GM19395 (cell line): Measurements from ENCODE around the gene KNDC1.

Source experiments
- ATAC-seq: cut with Tn5 transposase; IDR thresholded peaks from one replicate; pipeline ENCODE4 v1.9.1; 2021; ENCODE audit warnings: mild to moderate bottlenecking, moderate library complexity; ENCODE audit not compliant: unreplicated experiment

KNDC1 gene

DNA sequence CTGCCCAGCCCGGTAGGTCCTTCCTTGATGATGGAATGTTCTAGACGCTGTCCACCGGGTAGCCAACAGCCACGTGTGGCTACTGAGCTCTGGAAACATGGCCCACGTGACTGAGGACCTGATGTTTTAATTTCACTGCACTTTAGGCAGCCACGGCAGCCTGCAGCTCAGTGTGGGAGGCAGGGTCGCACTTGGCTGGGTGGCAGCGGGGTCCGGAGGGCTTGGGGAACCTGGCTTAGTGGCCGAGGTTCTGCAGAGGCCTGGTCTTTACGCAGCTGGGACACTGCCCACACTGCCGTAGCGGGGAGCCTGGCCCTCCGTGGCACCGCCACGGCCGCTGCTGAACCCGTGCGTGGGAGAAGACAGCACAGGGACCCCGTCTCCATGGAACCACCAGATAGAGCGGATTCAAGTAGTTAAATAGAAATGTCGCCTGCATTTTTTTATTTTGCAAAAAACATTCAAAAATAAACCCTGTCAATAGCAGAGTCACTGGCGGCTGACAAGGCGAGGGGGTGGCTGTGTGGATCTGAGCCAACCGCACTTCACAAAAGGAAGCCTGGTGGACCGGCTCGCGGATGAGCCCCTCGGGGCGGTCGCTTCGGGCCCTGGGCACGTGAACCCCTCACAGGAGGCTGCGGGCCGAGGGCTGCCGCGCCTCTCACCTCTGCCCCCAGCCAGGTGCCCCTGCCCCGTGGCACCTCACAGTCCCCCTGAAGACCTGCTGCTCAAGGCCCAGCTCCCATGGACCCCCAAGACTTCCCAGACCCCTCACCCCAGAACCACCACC, 44.4 kb downstream of the KNDC1 start:
- ATAC-seq, result no peak

GRCh38 chr10:133205146-133205545, 45.1 kb downstream of the KNDC1 start:
- no peak for ATAC-seq

- ATAC-seq, result no peak
Observed at GRCh38 chr10:133206356-133207040, 46.5 kb downstream of the KNDC1 start.

GRCh38 chr10:133207041-133207600, 47.1 kb downstream of the KNDC1 start:
- no peak for ATAC-seq

- ATAC-seq, result no peak
Observed at GRCh38 chr10:133207627-133208026, 47.6 kb downstream of the KNDC1 start.

DNA sequence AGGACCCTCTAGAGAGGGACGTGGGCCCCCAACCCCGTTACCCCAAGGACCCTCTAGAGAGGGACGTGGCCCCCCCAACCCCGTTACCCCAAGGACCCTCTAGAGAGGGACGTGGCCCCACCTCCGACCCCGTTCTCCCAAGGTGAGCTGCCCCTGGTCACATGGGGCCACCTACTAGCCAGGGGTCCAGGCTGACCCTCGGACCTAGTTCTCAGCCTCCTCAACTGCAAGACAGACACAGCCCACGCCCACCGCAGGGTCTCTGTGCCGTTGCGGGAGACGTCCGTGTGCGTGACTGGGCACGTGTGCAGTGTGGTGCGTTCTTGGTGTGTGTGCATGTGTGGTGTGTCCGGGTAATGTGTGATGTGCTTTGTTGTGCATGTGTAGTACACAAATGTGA, 48.4 kb downstream of the KNDC1 start:
- no peak for ATAC-seq

GRCh38 chr10:133209117-133209516, 49.1 kb downstream of the KNDC1 start:
- no peak for ATAC-seq

DNA sequence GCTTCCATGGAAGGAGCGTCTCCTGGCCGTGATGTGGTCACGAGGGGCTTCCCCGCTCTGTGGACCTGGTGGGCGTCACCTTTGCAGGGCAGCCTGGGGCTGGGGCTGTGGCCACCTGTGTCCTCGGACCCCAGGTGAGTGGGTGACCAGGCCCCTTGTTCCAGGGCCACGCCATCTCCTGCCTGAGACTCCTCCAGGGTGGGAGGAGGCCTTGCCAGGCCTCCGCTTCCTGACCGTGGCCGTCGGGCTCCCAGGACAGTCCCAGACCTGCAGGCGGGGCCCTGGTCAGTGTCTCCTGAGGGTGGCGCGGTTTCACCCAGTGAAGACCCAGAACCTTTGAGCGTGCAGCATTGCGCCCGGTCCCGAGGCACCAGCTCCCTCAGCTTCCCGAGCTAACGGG, 49.6 kb downstream of the KNDC1 start:
- no peak for ATAC-seq

- ATAC-seq, result no peak
Observed at GRCh38 chr10:133210398-133211140, 50.5 kb downstream of the KNDC1 start.

GRCh38 chr10:133211141-133211830, 51.3 kb downstream of the KNDC1 start:
- no peak for ATAC-seq

DNA sequence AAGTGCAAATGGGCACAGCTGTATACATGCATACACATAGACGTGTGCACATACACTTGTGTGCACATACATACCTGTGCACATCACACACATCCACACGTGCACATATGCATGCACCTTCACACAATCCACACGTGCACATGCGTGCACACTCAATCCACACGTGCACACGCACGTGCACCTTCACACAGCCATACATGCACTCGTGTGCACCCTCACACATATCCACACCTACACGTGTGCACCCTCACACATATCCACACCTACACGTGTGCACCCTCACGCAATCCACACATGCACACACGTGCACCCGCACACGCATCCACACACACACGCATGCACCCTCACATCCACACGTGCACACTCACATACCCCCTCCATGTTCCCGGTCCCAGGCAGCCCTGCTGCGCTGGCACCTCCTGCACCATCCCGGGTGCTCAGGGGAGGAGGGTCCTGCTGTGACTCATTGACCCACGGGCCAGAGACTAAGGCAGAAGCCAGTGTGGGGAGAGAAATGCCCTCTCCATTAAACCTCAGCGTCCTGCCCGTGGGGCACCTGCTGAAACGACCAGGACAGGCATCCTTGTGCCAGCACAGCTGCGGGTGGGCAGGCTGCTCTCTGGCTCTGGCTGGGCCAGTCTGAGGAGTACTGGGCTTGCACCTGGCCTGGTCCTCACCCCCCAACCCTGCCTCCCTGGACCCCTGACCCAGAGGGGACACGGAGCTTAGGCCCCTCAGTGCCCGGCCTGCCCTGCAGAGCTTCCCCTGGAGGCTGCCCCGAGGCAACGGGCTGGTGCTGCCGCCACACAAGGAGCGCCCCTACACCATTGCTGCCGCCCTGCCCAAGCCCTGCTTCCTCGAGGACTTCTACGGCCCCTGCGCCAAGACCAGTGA, 52.2 kb downstream of the KNDC1 start:
- ATAC-seq, result no peak

- ATAC-seq, result no peak
Observed at GRCh38 chr10:133212853-133213494, 53.0 kb downstream of the KNDC1 start.

DNA sequence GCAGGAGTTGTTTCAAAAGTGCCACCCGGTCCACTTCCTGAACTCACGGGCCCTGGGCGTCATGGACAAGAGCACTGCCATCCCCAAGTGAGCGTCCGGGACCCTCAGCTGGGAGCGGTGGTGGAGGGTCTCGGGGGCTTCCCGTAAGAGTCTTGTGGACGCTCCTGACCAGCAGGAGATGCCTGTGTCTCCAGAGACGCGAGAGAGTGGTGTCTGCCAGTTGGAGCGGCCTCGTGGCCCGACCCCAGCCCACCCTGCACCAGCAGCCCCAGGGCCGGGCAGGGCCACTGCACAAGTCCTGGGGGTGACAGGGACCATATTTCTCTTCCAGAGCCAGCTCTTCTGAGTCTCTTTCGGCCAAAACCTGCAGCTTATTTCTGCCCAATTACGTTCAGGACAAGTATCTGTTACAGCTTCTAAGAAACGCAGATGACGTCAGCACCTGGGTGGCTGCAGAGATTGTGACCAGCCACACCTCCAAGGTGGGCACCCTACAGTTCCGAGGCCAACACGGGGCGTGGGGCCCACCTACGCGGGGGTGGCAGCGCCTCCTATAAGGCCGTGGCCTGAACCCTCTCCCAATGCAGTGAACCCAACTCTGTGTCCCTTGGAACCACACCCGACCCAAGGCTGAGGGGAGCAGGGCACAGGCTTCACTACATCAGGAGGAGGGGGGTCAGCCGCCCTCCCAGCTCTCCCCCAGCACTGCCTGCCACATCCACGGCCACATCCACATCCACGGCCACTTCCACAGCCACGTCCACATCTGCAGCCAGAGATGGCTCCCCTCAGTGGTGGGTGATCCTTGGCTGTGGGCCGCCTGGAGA, 53.8 kb downstream of the KNDC1 start:
- ATAC-seq, result no peak

DNA sequence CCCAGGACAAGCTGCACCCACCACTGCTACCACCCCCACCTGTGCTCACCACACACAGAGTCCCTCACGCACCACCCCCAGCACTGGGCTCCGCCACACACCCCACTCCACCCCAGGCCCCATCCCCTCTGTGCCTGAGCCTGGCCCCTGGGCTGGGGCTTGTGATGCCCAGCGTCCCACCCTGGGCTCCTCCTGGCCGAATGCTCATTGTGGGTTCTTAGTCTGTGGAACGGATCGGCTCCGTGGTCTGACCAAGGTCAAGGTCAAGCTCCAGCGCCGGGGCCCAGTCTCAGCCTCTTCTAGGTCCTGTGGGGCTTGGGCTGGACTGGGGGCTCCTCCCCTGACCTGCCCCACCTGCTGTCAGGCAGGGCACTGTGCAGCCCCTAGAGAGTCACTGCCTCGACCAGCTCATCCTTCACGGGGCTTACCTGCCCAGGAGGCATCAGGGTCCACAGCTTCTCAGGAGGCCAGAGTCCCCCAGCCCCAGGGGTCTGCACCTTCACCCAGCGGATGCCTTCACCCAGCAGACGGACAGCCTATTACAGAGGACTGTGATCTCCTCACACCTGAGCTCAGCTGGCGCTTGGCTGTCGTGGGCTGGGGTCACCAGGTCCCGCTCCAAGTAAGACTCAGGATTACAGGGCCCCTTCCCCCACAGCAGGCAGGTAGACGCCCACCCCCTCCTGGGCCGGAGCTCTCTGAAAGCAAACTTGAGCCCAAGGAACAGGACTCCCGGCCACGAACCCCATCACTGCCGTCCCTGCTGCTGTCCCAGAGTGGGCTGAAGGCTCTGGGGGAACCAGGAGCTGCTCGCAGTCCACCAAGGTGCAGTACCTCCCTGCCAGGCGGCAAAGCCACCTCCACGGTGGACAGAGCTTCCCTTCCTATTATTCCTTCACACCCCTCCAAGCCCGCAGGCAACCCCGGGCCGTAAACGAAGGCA, 54.7 kb downstream of the KNDC1 start:
- no peak for ATAC-seq

GRCh38 chr10:133215586-133215985, 55.6 kb downstream of the KNDC1 start:
- no peak for ATAC-seq

- no peak for ATAC-seq
Observed at GRCh38 chr10:133216776-133217175, 56.8 kb downstream of the KNDC1 start.

GRCh38 chr10:133217800-133218589, 58.0 kb downstream of the KNDC1 start:
- no peak for ATAC-seq
